H1 (cell line): ENCODE results near the gene NADK2. TPM values are rescaled to one million over a fixed set of nuclear protein-coding genes. Genes with fewer than 3 reads are reported as not detected.

Source experiments
- CBX8 ChIP-seq: fragments of 300-800, 300-1000 bp; sonication (generic); IDR thresholded peaks from 2 replicates; pipeline ENCODE4 v1.7.1; 2016; ENCODE audit warnings: low read depth, low read length, borderline replicate concordance
- FOSL1 ChIP-seq: IDR thresholded peaks from 2 replicates; pipeline ENCODE4 v1.6.1; 2011; ENCODE audit warnings: mild to moderate bottlenecking, low read depth, low read length, moderate library complexity; ENCODE audit not compliant: insufficient read depth
- GTF2F1 ChIP-seq: IDR thresholded peaks from 2 replicates; pipeline ENCODE4 v1.6.1; 2012; ENCODE audit warnings: low read depth, low read length, improper control_type of control experiment, borderline replicate concordance
- RBBP5 ChIP-seq: IDR thresholded peaks from 2 replicates; pipeline ENCODE4 v1.7.1; 2012; ENCODE audit warnings: low read depth, mild to moderate bottlenecking, inconsistent platforms, low read length, moderate library complexity, borderline replicate concordance
- SRF ChIP-seq: IDR thresholded peaks from 2 replicates; pipeline ENCODE4 v1.6.1; 2011; ENCODE audit warnings: mild to moderate bottlenecking, low read depth, low read length, moderate library complexity
- polyA plus RNA-seq, 7 experiments: library from polyadenylated mRNA; depleted of rRNA in 3 of 7; stranded (reverse) in 5 of 7; unstranded in 2 of 7; fragments of >200 nt in 5 of 7; fragments of 200-250 nt in 2 of 7; gene quantifications; 1 replicate in 5 of 7; 2 replicates in 1 of 7; 4 replicates in 1 of 7; pipeline versions ENCODE4 v1.2.1 to v1.2.3, GENCODE V29; 2011 to 2013; ENCODE audit warnings: missing spikeins in 2 of 7, mixed read lengths in 2 of 7
- total RNA-seq: library from RNA; stranded (reverse); fragmentation: NEBNext Ultra II Directional; extraction: Animal tissue kit (Norgen Biotek cat#: 25700); gene quantifications from 2 replicates; pipeline ENCODE4 v1.2.1, GENCODE V29; 2021
- TF ChIP-seq, protein P1 (sequence below): IDR thresholded peaks from 2 replicates; pipeline ENCODE4 v1.6.1; 2012; ENCODE audit warnings: inconsistent platforms

Gene NADK2
- total and polyA plus RNA-seq, 2 of the 8 experiments (the other 6 are each of a cell fraction or from before 2014, with no cell fraction given), result 3.4 to 16.1 TPM

DNA sequence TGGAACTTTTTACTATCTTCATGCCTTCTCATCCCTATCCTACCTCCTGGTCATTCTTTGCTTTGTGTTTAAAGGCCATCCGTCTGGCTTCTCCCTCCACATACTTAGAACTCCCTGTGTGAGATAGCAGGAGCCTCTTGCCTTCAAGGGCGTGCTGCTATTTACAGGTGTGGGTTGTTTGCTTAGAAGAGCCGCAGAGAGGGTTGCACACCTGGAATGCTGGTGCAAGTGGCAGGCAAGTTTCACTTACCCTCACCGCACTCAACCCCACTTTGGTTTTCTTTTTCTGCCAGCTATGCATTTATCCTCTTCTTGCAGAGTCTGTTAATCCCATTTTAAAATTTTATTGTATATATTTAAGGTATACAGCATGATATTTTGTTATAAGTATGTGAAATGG lies 77.3 kb downstream of the NADK2 start (continued):
- TF ChIP-seq SRF (no peak), GTF2F1 (no peak), FOSL1 (no peak), CBX8 (no peak), RBBP5 (no peak)
- TF ChIP-seq, protein P1, sequence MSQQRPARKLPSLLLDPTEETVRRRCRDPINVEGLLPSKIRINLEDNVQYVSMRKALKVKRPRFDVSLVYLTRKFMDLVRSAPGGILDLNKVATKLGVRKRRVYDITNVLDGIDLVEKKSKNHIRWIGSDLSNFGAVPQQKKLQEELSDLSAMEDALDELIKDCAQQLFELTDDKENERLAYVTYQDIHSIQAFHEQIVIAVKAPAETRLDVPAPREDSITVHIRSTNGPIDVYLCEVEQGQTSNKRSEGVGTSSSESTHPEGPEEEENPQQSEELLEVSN, result no peak
